Measurements from ENCODE around the gene RGL3. TPM values are rescaled to one million over a fixed set of nuclear protein-coding genes. Genes with fewer than 3 reads are reported as not detected.

The RGL3 gene
- total RNA-seq, 1 experiment from 2014 or later = 22.6 TPM

GRCh38 chr19:11399667-11400066, 19.4 kb downstream of the RGL3 start:
- intact Hi-C loops (cut with micrococcal nuclease; ENCODE audit: unreplicated experiment) = no loop called here
- in situ Hi-C loops (cut with HindIII; ENCODE audit: low pct_unique_long_range_greater_than_20kb, low sequenced_read_pairs) = no loop called here
- Histone ChIP-seq H3K27ac (ENCODE audit: low read length) (no peak overlapping the region), H3K4me3 (ENCODE audit: low read depth in 2 of 2, low read length in 2 of 2) (no peak overlapping the region), H3K9me3 (ENCODE audit: control insufficient read depth, insufficient read depth, low read depth, low read length) (no peaks in the 10 kb centered on the region), H3K36me3 (ENCODE audit: control insufficient read depth, insufficient read depth, low read length) (no peaks in the 10 kb centered on the region), H3K4me1 (ENCODE audit: control insufficient read depth, insufficient read depth, low read length) (no peaks in the 10 kb centered on the region), H3K27me3 (ENCODE audit: control insufficient read depth, insufficient read depth, low read length) (no peaks in the 10 kb centered on the region)
- TF ChIP-seq POLR2AphosphoS5 (IDR thresholded peaks at IDR 0.05; ENCODE audit: low read depth, low read length) (no peak), REST (IDR thresholded peaks at IDR 0.05; ENCODE audit: insufficient read depth in 1 of 2, low read depth in 2 of 2, low read length in 1 of 2) (no peak), TCF7L2 (IDR thresholded peaks at IDR 0.05; ENCODE audit: low read depth, low read length) (no peak), SIN3A (IDR thresholded peaks at IDR 0.05; ENCODE audit: borderline replicate concordance, insufficient read depth, low read depth, low read length) (no peak)
- TF ChIP-seq, protein P1, sequence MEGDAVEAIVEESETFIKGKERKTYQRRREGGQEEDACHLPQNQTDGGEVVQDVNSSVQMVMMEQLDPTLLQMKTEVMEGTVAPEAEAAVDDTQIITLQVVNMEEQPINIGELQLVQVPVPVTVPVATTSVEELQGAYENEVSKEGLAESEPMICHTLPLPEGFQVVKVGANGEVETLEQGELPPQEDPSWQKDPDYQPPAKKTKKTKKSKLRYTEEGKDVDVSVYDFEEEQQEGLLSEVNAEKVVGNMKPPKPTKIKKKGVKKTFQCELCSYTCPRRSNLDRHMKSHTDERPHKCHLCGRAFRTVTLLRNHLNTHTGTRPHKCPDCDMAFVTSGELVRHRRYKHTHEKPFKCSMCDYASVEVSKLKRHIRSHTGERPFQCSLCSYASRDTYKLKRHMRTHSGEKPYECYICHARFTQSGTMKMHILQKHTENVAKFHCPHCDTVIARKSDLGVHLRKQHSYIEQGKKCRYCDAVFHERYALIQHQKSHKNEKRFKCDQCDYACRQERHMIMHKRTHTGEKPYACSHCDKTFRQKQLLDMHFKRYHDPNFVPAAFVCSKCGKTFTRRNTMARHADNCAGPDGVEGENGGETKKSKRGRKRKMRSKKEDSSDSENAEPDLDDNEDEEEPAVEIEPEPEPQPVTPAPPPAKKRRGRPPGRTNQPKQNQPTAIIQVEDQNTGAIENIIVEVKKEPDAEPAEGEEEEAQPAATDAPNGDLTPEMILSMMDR (IDR thresholded peaks at IDR 0.05) = no peak
- no TSS peak for BruUV-seq (replicated peaks)
- no peak for ATAC-seq
- POLR2A ChIA-PET = no interaction called here
- DNase-seq (ENCODE audit: low read depth, low spot score) = no peak
- CTCF ChIA-PET = no interaction called here

GRCh38 chr19:11397089-11397610, 22.0 kb downstream of the RGL3 start:
- no peak for ATAC-seq
- H3K36me3 ChIP-seq (ENCODE audit: control insufficient read depth, insufficient read depth, low read length) = no peaks in the 10 kb centered on the region
- H3K4me3 ChIP-seq (ENCODE audit: low read depth in 2 of 2, low read length in 2 of 2) = no peak overlapping the region
- H3K9me3 ChIP-seq (ENCODE audit: control insufficient read depth, insufficient read depth, low read depth, low read length) = no peaks in the 10 kb centered on the region
- TF ChIP-seq REST (IDR thresholded peaks at IDR 0.05; ENCODE audit: insufficient read depth in 1 of 2, low read depth in 2 of 2, low read length in 1 of 2) (no peak), POLR2AphosphoS5 (IDR thresholded peaks at IDR 0.05; ENCODE audit: low read depth, low read length) (no peak), SIN3A (IDR thresholded peaks at IDR 0.05; ENCODE audit: borderline replicate concordance, insufficient read depth, low read depth, low read length) (no peak), TCF7L2 (IDR thresholded peaks at IDR 0.05; ENCODE audit: low read depth, low read length) (no peak)
- TF ChIP-seq, protein P1 (IDR thresholded peaks at IDR 0.05) = no peak
- CTCF ChIA-PET = interaction anchor here (0.5 kb wide), 1 partner anchor 154 kb away, joined by 4 read pairs; no protein-coding TSS in a partner anchor
- no TSS peak for BruUV-seq (replicated peaks)
- no peak for DNase-seq (ENCODE audit: low read depth, low spot score)
- no peaks in the 10 kb centered on the region for H3K27me3 ChIP-seq (ENCODE audit: control insufficient read depth, insufficient read depth, low read length)
- no peak overlapping the region for H3K27ac ChIP-seq (ENCODE audit: low read length)
- in situ Hi-C loops (cut with HindIII; ENCODE audit: low pct_unique_long_range_greater_than_20kb, low sequenced_read_pairs) (no loop called here), intact Hi-C loops (cut with micrococcal nuclease; ENCODE audit: unreplicated experiment) (no loop called here)
- no peaks in the 10 kb centered on the region for H3K4me1 ChIP-seq (ENCODE audit: control insufficient read depth, insufficient read depth, low read length)
- POLR2A ChIA-PET = no interaction called here
